Measurements from ENCODE around the gene FOXRED1.
A peak's percentile ranks its signal among the peaks of the same experiment; 100 is the strongest.
"Not testable (repeated sequence)": the region's sequence is repeated elsewhere in the genome, so short reads cannot be mapped to it uniquely, and the experiment has no call there.

FOXRED1 gene

DNA sequence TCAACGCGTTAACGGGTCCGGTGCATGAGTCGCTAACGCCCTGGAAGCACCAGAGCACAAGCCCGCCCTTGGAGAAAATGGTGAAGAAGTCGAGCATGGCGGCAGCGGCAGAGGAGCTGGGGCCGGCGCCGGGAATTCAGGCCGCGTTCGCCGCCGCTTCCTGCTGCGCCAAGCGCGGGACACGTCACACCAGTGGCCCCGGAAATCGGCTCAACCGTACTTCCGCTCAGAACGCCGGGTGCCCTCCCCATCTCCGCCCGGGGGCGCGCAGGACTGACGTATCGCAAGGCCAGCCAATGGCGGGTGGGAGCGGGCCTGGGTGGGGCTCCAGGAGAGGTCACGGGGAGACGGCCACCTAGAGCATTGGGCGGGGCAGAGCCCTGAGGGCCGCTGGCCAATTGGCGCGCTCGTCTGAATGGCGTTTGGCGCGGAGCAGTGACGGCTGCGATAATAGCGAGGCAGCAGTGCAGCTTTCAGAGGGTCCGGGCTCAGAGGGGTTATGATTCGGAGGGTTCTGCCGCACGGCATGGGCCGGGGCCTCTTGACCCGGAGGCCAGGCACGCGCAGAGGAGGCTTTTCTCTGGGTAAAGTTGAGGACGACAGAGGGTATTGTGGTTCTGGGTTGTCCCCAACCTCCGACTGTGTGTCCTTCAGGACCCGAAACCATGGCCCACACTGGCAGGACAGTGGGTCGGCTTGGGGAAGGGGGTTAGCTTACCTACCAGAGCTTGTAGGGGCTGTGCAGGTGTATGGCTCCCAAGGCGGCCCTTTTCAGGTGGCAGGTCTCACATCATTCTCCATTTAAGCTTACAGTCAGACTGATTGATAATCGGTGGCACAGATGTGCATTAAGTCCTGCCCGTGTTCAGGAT lies at the start of gene FOXRED1, which contains the start of gene SRPRA:
TSS of gene FOXRED1 (plus strand) at position 447 of the 872 bp plus-strand sequence. CDS start at position 500, 53 bp downstream.
TSS of gene SRPRA (minus strand) at position 188 of the 872 bp plus-strand sequence. CDS start at position 97, 91 bp downstream.
- peak; percentile 99 for DNase-seq (ENCODE audit: low read depth)

DNA sequence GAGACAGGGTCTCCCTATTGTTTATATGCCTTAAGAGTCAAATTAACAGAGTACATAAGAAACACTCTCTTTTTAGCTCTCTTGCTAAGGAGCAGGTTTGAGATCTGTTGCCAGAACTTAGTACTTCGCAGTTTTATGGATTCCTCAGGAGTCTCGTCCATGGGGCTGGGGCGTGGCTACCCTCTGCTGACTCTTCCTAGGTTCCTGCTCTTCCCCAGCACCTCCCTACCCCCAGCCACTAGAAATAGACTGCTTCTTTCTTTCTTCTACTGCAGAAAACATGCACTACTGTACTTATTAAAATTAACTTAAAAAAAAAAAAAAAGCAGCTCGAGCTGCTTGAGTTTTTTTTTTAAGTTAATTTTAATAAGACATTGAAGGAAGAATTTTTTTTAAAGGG lies 49.4 kb upstream of the FOXRED1 start:
- no peak for DNase-seq (ENCODE audit: low read depth)

DNA sequence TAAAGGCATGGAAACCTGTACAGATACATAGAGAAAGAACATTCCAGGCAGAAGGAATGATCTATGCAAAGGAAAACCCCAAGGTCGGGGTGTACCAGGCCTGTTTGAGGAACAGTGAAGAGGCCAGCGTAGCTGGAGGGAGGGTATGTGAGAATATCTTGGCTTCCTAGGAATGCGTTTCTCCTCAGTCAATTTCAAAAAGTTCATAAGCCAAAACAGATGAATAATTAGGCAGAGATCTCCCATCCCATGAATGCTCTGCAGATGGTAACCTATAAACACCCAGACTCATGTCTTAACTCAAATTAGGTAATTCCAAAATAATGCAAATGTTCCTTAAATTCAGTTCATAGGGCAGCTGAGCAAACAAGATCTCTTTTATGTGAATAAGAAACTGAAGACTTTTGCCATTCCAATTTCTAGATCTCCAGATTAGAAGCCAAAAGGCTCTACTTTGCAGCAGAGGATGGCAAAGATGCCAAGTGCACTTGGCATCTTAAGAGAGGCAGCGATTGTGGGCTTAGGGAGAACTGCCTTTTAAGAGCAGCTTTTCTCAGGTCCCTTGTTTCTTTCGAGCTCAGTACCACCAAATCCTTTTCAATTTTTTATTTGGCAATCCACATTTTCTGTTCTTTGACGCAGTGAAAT lies 44.2 kb upstream of the FOXRED1 start:
- DNase-seq (ENCODE audit: low read depth), result no peak

DNA sequence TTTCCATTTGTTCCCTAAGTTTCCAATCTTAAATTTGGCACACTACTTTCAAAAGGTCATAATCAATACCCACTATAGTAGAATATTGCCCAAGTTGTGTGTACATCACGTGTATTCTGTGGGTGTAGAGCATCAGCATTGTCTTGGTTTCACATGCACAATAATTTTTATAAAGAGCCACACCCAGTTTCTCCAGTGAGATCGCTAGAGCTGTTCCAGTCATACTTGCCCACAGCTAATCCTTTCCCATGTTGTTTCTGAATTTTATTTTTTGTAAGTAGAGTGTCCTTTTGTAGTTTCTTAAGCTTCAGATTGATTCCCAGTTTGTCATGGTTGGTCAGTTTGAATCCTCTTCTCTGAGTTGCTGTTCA lies 43.7 kb upstream of the FOXRED1 start:
- DNase-seq (ENCODE audit: low read depth), result no peak

DNA sequence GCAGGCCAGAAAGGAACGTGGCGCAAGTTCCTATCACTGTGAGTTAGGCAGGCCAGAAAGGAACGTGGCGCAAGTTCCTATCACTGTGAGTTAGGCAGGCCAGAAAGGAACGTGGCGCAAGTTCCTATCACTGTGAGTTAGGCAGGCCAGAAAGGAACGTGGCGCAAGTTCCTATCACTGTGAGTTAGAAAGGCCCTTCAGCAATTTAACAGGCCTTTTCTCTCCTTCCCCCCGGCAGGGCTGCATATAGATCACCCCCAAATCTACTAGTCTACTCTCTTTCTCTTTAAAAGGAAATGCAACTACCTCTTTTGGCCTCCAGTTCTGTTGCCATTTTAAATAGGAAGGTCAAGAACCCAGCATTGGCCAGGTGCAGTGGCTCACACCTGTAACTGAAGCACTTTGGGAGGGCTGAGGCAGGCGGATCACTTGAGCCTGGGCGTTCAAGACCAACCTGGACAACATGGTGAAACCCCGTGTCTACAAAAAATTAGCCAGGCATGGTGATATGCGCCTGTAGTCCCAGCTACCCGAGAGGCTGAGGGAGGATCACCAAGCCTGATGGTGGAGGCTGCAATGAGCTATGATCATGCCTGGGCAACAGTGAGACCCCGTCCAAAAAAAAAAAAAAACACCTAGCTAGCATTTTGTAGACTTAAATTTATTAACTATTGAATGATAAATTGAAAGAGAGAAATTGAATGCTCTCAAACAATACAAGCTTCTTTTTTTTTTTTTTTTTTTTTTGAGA lies 42.4 kb upstream of the FOXRED1 start:
- no peak for DNase-seq (ENCODE audit: low read depth)

DNA sequence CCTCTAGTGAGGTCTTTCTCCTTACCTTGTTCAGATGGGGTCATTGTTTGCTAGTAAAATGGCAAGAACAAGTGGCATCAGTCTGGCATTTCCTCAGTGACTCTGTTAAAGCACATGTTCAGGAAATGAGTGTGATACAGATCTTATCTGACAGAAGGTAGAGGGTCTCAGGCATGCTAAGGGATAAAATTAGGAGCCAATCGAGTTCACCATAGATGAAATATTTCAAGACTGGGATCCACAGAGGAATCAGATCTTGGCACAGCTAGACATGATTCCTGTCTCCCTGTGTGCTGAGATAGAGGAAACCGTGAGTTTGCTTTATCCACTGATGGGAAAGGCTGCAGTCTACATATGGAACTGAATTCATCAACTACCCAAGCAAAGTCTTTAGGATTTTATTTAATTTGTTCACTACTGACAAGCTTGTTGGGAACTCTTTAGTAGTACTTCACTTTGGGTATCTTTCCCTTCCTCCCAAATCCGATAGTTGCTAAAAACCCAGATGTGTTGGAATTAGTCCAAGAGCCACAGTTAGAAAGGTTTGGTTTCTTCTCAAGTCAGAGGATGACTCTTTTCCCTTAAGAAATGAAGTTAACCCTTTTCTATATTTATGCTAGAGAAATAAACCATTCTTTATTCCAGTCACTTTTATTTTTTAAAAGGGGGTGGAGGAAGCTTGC lies 39.0 kb upstream of the FOXRED1 start:
- DNase-seq (ENCODE audit: low read depth), result no peak

DNA sequence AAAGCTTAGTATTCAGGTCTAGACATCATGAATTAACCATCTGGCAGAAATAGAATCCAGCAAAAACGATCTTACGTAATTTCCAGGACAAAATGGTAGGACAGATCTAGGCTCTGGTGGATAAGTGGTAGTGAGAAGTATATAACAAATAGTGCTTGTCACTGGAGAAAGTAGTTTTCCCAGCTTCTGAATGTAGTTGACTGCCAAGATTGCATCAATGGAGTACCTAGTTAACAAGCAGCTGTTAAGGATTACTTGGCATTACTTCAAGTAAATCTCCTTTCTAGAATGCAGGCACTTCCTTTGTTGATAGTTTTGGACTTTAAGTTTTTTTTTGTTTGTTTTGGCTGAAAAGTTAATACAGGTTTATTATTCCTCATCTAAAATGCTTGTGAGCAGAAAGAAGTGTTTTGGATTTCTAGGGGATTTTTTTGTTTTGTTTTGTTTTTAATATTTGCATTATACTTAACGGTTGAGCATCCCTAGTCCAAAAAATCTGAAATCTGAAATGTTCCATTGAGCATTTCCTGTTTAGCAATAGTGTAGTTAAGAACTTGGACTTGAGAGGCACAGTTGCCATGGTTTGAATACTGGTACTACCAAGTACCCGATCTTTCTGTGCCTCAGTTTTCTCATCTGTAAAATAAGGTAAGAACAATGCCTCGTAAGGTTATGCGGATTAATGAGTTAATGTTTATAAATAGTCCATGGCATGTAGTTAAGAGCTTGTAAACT lies 37.1 kb upstream of the FOXRED1 start:
- no peak for DNase-seq (ENCODE audit: low read depth)

DNA sequence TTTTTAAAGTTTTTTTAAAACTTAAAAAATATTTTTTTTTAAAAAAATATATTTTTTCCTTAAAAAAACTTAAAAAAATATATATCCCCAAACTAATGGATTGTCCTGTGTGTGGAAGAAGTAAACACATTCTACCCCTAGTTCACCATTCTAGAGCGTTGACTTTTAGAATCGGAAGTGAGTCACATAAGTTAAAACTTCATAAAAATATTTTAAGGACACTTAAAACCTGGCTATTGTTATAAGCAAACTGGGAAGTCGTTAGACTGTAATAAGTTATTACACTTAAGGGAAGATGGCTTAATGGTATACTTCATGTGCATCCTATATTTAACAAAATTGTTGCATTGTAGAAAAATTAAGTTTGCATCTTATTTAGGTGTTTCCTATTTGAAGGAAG lies 36.3 kb upstream of the FOXRED1 start:
- no peak for DNase-seq (ENCODE audit: low read depth)

DNA sequence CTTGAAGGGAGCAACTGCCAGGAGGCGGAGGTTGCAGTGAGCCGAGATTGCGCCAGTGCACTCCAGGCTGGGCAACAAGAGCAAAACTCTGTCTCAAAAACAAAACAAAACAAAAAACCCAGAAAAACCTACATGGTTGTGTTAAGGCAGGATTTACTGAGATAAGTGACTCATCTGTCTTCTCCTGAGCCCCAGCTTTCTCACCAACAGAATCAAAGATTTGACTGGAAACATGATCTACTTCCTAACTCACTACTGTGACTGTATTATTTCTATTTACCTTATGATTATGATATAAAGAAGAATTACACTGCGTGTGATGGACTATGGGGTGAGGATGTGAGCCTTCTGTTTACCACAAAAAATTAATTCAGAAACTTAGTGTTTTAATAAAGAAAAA lies 35.6 kb upstream of the FOXRED1 start:
- peak; percentile 28 for DNase-seq (ENCODE audit: low read depth)

DNA sequence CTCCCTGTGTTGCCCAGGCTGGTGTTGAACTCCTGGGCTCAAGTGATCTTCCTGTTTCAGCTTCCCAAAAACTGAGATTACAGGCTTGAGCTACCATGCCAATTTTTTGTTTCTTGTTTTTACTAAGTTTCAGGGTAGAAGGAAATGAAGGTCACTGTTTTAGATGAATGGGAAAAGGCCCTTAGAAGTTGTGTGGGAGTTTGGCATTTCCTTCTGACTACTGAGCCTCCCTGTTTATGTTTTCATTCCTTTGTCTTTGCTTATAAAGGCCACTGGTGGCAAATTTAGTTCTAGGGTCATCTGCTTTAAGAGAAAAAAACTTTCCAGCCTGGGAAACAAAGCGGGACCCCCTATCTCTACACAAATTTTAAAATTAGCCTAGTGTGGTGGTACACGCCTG lies 22.3 kb upstream of the FOXRED1 start:
- DNase-seq (ENCODE audit: low read depth), result no peak

DNA sequence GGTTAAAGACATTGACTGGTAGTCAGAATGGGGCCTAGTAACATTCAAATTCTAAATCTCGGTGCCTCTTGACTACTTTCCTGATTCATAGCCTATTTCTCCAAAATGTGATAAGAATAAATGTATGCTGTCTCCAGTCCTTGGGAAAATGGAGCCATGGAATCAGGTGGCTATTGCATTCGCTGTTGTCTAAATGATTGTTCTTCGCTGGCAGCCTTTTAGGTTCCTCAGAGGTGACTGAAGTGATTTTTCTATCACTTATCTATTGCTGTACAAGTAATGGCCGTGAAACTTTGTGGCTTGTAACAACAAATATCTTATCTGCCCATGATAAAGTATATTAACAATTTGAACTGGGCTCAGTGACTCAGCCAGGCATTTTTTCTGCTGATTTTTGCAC lies 15.7 kb upstream of the FOXRED1 start:
- DNase-seq (ENCODE audit: low read depth), result no peak

DNA sequence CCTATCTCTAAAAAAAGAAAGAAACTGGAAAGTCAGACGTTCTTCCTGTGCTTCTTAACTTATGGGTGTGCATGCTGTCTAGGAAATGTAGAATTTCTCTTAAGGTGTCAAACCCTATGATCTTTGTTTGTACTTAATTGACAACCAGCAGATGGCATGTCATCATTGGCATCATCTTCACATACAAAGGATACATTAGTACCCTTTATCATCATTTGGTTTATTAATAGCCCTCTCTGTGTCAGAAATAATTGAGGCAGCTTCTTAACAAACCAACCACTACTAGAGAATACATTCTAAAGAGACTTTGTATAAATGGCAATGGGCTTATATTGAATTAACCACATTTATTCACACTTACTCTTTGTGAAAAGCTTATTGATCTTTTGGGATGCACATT lies 14.1 kb upstream of the FOXRED1 start:
- no peak for DNase-seq (ENCODE audit: low read depth)

DNA sequence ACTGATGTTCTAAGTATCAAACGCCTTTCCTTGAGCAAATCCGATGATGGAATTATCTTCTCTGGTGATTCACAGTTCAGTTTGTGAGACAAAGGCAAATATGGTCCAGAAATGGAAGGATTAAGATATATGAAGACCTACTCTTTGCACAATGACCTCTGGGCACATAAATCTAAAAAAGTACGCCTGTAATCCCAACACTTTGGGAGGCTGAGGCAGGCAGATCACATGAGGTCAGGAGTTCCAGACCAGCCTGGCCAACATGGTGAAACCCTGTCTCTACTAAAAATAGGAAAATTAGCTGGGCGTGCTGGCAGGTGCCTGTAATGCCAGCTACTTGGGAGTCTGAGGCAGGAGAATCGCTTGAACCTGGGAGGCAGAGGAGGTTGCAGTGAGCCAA lies 13.4 kb upstream of the FOXRED1 start:
- not testable (repeated sequence) for DNase-seq (ENCODE audit: low read depth)

DNA sequence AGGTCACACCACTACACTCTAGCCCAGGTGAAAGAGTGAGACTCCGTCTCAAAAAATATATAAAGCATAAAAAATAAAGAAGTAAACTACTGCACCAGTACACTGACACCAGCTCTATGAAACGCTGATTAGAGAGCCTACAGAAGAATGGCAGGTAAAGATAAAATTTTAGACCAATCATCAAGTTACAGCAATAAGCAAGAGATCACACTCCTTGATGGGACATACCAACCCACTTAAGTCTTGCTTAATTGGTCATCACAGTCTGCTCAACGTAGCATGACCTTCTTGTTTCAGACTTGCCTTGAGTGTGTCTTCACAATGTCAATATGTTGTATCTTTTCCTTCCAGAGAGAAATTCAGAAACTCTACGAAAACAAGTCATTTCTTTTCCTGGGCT lies 12.7 kb upstream of the FOXRED1 start:
- no peak for DNase-seq (ENCODE audit: low read depth)

DNA sequence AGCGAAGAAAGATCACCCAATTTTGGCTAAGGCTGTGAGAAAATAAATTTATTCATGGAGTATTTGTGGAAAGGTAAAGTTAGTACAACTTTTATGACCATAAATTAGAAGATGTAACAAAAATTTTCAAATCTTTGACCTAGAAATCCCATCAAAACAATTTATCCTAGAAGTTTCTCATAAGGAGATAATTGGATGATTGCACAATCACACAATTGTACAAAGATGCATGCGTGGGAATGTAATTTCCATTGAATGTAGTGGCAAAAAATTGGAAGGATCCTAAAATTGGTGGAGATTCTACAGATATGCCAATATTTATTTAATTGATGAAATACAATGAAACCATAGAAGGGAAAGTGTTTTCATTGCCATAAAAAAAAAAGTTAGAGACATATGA lies 11.8 kb upstream of the FOXRED1 start:
- DNase-seq (ENCODE audit: low read depth), result no peak

DNA sequence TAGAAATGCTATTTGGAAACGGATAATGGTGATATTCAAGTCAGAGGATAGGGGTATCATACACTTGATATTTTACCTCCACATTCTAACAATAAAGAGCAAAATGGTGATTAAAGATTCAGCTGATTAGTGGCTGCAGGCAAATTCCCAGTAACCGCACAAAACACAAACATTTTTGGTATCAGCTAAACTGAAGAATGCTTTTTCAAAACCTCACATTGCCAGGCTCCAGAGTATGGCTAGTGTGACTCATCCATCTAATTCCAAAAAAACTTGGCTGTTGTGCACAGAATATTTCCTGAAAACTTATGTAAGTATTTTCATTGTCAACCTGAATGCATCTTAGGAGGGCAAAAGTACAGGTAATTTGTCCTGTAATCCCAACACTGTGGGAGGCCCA lies 11.2 kb upstream of the FOXRED1 start:
- peak; percentile 73 for DNase-seq (ENCODE audit: low read depth)

DNA sequence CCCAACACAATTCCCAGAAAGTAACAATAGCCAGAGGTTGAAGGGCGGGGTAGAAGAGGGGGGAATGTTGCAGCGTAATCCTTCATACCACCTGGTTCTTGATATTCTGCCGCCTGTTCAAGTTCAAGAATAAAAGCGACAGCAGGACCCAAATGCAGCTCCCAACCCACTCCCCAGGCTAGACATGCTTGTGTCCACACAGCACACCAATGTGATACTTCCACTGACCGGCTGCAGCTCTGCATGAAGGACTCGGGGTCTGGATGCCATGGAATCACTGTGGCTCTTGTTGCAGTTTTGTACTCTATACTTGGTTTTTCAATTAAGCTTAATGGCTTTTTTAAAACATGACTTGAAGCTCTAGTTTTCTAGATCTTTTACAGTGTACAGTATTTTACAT lies 6.7 kb upstream of the FOXRED1 start:
- no peak for DNase-seq (ENCODE audit: low read depth)

DNA sequence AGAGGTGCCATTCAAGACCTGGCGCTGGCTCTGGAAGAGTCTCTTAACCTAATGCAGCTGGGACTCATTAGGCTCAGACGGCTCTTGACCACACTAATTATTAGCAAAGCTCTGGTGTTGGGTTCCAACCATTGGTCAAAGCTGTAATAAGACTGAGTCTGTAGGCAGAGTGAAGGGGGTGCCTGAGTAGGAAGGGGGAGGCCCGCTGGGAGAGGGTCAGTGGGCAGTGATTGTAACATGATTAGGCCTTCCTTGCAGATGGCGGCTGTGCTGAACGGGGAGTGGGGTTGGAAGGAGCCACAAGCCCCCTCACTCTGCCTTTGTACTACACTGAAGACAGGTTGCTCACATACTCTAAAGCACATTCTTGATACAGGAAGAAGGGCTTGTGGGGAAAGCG lies 5.5 kb upstream of the FOXRED1 start:
- no peak for DNase-seq (ENCODE audit: low read depth)

DNA sequence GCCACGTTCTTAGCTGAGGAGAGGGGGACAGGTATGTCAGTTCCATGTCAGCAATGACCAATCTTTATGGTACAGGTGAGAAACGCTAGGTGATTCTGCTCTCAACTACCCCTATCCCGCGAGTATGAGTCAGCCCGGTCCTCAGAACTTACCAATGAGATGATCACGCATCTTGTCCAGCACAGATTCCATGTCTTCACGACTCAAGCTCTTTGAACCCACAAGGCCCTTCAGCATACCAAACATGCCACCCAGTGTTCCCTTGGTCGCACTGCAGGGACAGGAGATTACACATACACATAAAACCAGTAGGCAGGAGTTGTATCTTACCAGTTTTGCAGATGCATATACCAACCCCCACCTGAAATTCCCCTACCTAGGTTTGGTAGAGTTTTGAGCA lies 3.1 kb upstream of the FOXRED1 start:
- peak; percentile 19 for DNase-seq (ENCODE audit: low read depth)

DNA sequence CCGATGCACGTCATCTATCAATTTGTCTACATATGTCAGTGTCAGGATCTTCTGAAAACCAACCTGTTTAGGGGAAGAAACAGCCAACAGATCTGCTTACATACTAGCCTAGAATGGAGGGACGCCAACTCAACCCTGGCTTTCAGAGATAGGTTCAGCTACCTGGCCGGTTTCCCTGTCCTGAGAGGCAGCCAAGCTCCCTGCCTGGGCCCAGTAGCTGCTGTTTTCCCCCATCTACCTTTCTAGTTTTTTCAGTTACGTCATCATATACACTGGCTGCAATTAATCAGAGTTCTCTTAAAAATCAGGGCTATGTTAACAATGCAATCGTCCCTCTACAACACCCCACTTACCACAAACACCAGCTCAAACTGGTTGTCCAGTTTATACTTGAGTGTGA lies 1.3 kb upstream of the FOXRED1 start:
- DNase-seq (ENCODE audit: low read depth), result no peak

DNA sequence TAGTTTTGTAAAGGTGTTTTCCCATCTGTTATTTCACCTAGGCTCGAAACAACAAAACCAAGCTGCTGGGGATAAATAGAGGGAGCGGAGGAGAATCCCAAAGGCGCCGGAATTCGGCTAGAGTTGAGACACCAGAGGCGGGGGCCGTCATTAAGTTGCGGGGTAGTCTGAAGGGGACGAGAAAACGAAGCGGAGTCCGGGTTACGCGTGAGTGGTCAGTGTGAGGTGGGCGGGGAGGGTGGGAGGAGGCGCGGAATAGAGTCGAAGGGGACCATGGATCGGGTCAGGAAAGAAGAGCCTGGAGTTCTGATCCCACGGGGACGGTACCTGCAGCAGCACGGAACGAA lies 620 bp upstream of the FOXRED1 start:
- DNase-seq (ENCODE audit: low read depth), result peak; percentile 67

DNA sequence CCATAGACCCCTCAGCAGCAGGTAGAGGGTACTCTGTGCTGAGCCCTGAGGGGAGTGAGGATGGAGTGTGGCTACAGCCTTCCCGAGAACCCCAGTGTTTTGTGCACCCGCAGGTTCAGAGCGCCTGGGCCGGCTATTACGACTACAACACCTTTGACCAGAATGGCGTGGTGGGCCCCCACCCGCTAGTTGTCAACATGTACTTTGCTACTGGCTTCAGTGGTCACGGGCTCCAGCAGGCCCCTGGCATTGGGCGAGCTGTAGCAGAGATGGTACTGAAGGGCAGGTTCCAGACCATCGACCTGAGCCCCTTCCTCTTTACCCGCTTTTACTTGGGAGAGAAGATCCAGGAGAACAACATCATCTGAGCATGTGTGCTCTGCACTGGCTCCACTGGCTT lies 8.4 kb downstream of the FOXRED1 start:
- no peak for DNase-seq (ENCODE audit: low read depth)
